HG03103 (cell line): Measurements from ENCODE around the gene GDF3.
"Not testable (repeated sequence)": the region's sequence is repeated elsewhere in the genome, so short reads cannot be mapped to it uniquely, and the experiment has no call there.

ENCODE experiments used
- ATAC-seq: cut with Tn5 transposase; IDR thresholded peaks from one replicate; pipeline ENCODE4 v1.9.1; 2021; ENCODE audit warnings: low read depth; ENCODE audit not compliant: unreplicated experiment

Gene GDF3

DNA sequence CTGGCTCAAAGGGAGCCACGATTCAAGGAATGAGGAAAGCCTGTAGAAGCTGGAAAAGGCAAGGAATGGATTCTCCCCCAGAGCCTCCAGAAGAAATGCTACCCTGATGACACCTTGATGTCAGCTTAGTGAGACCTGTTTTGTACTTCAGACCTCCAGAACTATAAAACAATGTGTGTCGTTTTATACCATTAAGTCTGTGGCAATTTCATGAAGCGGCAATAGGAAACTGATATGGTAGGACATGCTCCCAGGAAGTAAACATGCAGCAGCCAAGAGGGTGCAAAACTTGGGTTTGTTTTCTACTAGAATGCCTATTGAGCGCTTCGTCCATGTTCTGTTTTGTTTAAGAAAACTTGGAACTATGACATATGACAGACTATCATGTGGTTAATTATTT, 27.4 kb downstream of the GDF3 start:
- no peak for ATAC-seq

DNA sequence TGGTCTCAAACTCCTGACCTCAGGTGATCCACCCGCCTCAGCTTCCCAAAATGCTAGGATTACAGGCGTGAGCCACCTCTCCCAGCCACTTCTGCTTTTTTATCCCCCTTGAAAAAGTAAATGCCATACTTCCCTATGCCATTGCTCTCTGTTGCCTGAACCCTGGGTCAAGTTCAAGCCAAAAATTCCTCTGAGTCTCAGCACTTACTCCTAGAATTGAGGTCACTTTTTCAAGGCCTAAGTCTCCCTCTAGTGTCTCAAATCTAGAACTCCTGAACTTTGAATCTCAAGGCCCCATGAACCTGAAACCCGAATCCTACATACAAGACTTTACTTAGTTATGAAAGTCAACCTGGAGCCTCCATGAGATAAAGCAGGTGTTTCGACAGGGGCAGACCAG, 28.4 kb downstream of the GDF3 start:
- ATAC-seq, result no peak

DNA sequence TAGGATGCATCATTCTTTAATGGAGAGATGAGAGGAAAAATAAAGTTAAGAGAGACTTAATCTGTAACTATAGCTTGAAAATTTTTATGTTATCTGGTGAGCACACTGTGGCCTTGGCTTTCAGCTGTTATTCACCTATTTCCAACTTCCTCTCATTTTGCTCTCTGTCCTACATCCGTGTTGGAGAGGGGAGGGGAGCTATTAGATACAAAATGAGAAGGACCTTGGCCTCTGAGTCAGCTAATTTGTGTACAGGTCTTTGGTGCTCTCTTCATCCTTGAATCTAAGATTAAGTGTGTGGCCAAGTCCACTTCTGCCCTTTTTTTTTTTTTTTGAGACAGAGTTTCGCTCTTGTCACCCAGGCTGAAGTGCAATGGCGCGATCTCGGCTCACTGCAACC, 29.0 kb downstream of the GDF3 start:
- no peak for ATAC-seq

DNA sequence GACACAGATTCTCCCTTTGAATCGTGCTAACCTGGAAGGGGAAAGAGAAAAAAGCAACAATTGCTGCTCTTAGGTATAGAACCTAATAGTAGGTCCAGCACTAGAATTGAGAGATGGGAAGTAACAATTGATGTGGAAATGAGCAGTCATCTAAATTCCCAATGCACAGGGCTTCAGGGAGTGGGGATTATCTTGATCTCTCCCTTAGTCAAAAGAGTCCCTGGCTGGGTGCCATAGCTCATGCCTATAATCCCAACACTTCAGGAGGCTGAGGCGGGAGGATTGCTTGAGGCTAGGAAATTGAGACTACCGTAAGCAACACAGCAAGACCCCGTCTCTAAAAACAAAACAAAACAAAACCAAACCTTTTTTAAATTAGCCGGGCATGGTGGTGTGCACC, 33.8 kb downstream of the GDF3 start:
- ATAC-seq, result no peak

DNA sequence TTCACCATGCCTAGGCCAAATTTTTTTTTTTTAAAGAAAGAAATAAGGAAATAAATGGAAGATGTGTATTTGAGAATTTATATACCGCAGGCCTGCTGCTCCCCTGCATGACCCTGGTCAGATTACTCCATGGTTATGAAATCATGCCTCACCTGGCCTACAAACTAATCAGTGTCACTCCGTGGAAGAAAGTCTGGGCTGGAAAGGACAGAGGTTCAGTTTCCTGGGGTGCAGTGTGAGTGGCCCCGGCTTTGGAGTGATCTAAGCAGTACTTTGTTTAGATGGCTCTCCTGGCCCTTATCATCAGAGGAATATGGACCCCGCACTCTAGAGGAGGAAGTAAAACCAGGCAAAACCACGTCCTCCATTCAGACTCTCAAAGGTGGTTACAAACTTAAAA, 39.5 kb downstream of the GDF3 start:
- ATAC-seq, result no peak

DNA sequence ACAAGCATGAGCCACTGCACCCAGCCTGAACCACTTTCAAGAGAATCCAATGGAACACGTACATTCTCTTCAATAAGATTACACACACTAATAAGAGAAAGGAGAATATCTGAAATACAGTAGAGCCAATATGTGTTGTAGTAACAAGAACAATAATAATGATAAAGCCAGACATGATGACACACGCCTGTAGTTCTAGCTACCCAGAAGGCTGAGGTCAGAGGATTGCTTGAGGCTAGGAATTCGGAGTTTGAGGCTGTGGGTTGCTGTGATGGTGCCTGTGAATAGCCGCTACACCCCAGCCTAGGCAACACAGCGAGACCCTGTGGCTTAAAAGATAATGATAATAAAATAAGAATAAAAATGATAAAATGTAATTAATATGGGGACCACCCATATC, 45.5 kb downstream of the GDF3 start:
- ATAC-seq, result no peak

DNA sequence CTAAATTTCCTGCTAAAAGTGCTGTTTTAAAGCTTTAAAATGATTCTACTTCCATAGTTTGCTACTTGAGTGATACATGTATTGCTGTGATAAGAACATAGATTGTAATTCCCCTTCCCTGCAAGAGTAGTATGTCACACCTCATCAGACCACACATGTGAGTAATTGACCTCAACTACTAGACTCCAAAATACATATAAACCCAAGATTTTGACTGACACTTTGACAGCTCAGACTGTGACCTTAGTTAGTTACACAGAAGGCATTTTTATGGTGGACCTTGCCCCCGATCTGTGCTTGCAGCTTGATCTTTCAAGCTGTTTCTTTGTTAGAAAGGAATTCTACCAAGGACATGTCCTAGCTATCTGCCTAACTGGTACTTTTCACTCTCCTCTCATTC, 48.5 kb downstream of the GDF3 start:
- ATAC-seq, result no peak

DNA sequence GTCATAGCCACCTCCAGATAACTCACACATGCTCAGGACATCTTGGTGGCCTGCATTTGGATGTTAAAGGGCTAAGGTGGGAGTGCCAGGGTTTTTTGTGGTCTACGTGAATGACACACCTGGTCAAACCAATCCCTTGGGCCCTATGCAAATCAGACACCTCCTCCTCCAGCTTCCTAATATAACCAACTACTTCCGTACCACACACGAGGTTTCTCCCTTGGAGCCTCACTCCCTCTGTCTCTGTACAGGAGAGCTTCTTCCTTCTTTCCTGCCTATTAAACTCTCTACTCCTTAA, 49.4 kb downstream of the GDF3 start:
- no peak for ATAC-seq

DNA sequence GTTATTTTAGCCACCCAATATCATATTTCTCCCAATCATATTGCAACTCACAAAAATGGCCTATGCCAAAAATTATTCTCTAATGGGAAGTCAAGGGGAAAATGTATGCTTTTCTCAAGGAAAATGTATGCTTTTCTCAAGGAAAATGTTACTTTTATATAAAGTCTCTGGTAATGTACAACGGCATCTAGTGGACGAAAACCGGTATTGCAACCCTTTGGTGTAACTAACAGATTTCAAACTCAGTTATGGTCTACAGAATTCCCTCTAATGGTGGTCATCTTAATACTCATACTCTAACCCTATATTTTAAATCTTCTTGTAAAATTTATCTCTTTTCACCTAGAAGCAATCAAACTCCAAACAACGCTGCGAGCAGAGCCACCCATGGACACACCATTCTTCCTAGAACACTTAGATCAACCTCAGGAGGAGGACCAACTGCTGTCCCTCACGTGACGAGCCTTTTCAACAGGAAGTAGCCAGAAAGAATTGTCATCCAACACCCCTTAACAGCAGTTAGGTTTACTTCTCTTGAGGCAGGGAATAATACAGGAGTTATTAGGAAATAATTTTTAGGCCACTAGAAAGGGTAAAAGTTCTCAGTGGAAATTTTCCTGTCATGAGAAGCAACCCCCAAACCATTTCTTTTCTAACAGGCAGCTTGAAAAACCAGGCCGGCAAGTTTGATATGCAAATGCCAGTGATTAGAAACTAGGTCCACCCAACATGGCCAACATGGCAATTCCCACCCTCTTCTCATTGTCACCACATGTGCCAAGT, 50.0 kb downstream of the GDF3 start:
- no peak for ATAC-seq

DNA sequence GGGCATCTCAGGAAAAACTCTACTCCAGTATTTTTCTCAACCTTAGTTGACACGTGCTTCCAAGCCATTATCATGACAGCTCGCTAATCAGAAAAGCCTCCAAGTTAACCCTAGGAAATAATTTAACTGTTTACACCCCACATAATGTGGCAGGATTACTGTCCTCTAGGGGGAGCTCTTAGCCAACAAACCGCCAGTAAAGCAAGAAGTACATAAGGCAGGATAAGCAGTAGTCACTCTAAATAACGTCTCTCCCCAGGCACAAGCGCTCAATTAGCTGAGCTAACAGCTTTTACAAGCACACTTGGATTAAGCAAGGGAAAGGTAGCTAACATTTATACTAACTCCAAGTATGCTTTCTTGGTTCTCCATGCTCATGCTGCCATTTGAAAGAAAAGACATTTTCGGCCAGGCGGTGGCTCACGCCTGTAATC, 52.7 kb downstream of the GDF3 start:
- no peak for ATAC-seq

DNA sequence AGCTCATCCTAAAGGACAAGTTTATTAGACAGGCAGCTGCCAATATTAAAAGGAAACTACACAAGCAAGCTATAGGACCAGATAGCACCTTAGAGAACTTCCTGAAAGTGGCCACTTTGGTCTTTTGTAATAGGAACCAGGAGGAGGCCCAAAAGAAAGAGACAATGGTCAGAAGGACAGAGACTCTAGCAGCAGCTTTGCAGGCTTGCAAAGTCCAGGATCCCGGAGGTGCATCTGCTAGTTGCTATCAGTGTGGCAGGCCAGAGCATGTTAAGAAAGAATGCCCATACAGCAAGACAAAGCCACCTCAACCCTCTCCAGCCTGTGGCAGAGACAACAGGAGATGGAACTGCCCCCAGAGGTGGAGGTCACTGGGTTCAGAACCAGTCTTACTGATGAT, 53.3 kb downstream of the GDF3 start:
- no peak for ATAC-seq

DNA sequence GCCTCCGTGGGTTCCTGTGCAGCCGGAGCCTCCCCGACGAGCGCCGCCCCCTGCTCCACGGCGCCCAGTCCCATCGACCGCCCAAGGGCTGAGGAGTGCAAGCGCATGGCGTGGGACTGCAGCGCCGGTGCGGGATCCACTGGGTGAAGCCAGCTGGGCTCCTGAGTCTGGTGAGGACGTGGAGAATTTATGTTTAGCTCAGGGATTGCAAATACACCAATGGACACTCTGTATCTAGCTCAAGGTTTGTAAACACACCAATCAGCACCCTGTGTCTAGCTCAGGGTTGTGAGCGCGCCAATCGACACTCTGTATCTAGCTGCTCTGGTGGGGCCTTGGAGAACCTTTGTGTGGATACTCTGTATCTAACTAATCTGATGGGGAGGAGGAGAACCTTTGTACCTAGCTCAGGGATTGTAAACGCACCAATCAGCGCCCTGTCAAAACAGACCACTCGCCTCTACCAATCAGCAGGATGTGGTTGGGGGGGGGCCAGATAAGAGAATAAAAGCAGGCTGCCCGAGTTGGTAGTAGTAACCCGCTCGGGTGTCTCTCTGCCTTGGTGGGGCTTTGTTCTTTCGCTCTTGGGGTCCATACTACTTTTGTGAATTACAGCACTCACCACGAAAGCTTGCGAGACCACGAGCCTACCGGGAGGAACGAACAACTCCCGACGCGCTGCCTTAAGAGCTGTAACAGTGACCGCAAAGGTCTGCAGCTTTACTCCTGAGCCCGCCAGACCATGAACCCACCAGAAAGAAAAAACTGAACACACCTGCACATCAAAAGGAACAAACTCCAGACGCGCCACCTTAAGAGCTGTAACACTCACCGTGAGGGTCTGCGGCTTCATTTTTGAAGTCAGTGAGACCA, 55.2 kb downstream of the GDF3 start:
- ATAC-seq, result not testable (repeated sequence)
